HG03354 (cell line): Measurements from ENCODE around the gene ARHGAP12.
A peak's percentile ranks its signal among the peaks of the same experiment; 100 is the strongest.
"Not testable (repeated sequence)": the region's sequence is repeated elsewhere in the genome, so short reads cannot be mapped to it uniquely, and the experiment has no call there.

Experiments
- ATAC-seq: cut with Tn5 transposase; IDR thresholded peaks from one replicate; pipeline ENCODE4 v1.9.1; 2021; ENCODE audit warnings: mild to moderate bottlenecking; ENCODE audit not compliant: unreplicated experiment, poor library complexity, severe bottlenecking

The ARHGAP12 gene, protein sequence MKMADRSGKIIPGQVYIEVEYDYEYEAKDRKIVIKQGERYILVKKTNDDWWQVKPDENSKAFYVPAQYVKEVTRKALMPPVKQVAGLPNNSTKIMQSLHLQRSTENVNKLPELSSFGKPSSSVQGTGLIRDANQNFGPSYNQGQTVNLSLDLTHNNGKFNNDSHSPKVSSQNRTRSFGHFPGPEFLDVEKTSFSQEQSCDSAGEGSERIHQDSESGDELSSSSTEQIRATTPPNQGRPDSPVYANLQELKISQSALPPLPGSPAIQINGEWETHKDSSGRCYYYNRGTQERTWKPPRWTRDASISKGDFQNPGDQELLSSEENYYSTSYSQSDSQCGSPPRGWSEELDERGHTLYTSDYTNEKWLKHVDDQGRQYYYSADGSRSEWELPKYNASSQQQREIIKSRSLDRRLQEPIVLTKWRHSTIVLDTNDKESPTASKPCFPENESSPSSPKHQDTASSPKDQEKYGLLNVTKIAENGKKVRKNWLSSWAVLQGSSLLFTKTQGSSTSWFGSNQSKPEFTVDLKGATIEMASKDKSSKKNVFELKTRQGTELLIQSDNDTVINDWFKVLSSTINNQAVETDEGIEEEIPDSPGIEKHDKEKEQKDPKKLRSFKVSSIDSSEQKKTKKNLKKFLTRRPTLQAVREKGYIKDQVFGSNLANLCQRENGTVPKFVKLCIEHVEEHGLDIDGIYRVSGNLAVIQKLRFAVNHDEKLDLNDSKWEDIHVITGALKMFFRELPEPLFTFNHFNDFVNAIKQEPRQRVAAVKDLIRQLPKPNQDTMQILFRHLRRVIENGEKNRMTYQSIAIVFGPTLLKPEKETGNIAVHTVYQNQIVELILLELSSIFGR

DNA sequence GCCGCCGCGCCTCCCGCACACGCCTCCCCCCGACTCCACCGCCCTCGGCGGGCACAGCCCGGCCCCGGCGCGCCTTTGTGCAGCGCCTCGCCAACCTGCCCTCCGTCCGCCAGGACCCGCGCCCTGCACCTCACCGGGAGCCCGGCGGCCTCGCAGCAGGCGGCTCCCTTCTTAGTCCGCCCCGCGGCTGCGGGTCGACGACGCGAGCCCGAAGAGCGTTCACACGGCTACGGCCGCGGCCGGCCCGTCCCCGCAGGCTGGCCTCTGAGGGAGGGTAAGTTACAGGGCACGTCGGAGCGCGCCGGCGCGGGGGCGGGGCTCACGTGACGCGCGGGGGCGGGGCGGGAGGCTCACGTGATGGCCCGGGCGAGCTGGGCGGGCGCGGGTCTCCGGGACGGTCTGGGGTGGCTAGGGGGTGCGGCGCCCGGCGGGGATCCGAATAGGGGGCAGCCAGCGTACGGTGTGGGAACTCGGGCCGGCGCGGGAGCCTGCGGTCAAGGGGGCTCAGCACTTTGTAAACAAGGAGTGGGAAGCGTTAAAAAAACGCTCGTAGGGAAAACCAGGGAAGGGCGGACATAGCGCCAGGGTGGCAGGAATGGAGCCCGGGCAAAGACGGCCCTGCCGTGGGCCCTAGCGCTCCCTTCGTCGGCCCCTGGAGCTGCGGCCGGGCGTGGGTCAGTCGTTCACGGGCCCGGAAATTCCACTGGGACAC is at the start of gene ARHGAP12:
ARHGAP12 (minus strand) TSS at position 283 of the 712 bp plus-strand sequence. CDS start 19,976 bp downstream, outside the sequence.
- peak; percentile 80 for ATAC-seq

DNA sequence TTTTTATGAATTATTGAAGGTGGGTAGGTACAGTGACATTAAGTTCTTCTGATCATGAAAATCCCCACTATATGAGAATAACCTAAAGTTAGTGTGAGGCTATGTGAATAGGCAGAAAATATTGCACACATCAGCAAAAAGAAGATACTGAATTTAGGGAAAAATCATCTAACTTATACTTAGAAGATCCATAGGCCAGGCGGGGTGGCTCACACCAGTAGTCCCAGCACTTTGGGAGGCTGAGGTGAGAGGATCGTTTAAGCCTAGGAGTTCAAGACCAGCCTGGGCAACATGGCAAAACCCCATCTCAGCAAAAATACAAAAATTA is 49.5 kb upstream of the ARHGAP12 start:
- no peak for ATAC-seq

DNA sequence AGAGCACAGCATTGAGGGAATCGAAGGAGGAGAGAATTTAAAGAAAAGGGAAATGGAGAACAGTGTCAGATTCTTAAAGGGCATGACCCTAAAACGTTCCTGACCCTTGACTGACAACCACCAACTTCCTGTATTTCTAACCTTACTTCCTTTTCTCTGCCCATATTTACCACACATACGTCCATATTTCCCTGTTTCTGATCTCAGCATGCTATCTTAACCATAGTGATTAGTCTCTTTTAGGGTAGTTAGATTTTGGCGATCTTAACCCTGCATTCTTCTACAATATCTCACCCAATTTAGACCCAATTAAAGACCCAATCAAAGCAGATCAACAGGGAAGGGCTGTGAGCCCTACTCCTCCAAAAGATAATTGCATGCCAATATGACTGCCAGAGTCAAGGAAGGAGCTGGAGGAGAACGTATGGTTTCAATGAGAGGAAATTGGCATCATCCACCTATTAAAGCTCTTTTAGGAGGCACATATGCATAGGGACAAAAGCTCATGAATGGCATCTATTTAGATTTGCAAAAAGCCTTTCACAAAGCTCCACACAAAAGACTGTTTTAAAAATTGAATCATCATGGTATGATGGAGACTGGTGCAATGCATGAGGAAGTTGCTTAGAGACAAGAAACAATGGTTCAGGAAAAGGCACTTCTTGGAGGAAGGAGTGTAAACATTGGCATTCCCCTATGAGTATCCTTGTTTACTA is 49.0 kb upstream of the ARHGAP12 start:
- no peak for ATAC-seq

DNA sequence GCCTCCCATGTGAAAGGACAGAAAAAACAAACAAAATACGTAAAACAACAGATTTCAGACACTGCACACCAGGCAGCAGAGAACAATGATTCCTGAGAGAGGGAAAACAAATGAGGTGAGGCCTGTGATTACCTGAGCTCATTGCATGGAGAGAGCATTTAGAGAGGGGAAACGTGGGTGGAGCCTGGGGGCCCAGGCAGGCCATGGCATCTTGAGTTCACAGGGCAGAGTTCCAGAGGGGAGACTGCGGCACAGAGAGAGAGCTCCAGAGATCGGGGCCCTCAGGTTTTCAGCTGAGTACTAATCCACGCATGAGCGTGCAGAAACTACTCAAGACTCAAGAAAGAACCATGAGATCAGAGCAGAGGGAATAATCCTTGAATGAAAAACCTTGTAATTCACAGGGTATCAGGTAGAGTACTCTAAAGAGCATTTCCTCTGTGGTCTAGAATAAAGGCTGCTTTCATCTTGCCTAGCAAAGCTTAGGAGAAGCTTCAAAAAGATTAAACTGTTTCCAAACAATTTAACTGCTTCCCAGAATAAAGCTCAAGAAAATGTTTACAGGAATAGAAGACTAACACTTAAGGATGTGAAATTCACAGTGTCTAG is 46.6 kb upstream of the ARHGAP12 start:
- no peak for ATAC-seq

DNA sequence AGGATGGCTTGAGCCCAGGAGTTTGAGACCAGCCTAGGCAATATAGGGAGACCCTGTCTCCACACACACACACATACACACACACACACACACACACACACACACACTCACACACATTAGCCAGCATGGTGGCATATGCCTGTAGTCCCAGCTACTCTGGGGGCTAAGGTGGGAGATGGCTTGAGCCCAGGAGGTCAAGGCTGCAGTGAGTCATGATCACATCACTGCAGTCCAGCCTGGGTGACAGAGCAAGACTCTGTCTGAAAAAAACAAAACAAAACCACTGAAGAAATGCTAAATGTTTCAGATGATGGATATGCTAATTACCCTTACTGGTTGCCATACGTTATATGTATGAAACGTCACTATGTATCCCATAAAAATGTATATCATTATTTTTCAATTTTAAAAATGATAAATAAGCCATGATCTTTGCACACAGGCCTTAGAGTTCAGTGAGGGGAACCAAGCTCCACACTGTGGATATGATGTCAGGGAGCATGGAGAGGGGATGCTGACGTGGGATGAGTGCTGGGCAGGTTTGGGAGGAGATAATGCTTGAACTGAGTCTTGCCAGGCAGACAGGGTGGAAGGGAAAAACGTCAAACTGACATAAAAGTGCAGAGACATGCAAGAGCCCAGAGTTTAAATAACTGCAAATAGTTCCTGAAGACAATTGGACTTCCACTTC is 45.9 kb upstream of the ARHGAP12 start:
- no peak for ATAC-seq

DNA sequence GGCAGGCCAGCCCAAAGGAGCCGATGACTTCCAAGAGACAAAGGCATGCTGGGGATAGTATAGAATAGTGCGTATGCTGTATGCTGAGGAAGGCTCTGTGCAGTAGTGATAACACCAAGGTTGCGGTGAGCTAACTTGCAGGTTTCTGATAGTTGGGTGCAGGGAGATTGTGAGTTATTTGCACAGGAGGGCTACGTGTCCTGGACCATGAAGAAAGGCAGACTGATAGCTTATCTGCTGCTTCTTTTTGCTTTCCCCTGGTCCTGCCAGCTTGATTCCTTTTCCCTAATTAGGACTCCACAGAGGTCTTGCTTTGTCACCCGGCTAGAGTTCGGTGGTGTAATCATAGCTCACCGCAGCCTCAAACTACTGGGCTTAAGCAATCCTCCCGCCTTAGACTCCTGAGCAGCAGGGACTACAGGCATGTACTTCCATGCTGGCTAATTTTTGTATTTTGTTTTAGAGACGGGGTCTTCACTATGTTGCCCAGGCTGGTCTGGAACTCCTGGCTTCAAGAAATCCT is 43.9 kb upstream of the ARHGAP12 start:
- no peak for ATAC-seq

DNA sequence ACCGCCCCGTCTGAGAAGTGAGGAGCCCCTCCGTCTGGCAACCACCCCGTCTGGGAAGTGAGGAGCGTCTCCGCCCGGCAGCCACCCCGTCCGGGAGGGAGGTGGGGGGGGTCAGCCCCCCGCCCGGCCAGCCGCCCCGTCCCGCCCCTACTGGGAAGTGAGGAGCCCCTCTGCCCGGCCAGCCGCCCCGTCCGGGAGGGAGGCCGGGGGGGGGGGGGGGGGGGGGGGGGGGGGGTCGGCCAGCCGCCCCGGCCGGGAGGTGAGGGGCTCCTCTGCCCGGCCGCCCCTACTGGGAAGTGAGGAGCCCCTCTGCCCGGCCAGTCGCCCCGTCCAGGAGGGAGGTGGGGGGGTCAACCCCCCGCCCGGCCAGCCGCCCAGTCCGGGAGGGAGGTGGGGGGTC is 41.2 kb upstream of the ARHGAP12 start:
- ATAC-seq: not testable (repeated sequence)

DNA sequence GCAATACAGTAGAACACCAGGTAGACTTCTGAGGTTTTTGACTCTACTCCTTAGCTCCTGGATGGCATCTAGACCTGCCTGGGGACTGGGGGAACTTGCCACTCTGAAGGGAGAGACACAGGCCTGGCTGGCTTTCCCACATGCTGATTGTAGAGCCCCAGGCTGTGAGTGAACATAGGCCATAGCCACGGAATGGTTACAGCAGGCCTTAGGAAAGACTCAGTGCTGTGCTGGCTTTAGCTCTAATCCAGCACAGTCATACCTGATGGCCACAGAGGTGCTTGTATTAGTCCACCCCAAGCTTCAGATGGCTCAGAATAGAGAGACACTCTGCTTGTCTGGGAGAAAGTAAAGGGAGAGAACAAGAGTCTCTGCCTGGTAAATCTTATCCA is 35.0 kb upstream of the ARHGAP12 start:
- ATAC-seq: no peak

DNA sequence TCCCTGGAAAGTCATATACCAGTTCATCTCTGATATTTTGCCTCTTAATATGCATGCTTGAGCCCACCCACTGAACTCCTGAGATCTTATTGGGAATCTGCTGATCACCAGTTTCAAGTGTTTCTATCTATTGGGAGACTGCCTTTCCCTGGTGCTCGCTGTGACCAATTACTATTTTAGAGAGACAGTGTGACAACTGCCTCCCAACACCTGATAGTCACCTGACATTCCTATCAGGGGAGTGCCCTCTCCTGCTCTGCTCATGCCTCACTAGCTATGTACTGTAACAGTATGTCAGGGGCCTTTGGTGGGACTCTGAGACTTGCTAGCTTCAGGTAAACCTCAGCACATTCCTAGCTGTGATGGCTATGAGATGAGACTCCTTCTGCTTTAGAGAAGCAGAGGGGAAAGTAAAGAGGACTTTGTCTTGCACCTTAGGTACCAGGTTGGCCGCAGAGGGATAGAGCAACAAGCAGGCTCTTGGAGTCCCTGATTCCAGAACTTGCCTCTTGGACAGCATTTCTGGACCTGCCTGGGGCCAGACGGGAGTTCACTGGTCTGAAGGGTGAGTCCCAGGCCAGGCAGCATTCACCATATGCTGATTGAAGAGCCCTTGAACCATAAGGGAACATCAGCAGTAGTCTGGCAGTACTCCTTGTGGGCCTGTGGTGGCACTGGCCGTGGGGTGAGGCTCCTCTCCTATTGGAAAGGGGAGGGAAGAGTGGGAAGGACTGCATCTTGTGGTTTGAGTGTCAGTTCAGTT is 34.4 kb upstream of the ARHGAP12 start:
- no peak for ATAC-seq

DNA sequence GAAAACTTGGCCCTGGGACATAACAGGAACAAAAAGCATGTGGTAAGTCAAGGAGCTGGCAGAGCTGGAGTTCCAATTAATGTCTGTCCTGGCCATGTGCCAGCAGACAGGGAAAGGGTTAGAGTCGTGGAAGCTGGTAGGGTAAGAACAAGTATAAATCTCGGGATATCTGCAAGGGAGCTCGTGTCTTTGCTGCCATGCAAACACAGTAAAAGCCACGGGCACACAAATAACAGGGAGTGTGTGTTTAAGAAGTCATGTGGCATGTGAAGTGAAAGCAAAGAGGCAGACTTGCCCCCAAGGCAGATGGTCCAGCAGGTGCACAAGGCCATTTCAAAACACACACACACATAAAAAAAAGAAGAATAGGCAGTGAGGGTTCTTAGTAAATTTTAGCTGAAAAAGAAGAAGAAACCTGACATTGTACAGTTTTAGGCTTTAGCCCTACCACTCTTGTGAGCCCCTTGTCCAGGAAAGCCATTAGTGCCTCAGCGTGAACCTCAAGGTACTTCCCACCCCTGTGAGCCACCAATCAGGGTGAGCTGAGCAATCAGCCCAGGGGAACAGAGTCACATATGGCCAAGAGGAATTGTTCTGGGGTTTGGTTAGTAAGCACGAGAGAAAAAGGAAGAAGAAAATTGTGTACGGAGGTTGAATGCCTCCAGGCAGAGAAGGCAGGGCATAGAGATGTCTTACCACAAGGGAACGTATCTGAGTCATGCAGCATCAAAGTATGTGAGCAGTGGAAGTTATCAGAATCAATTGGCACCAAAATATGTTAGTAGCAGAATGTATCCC is 32.8 kb upstream of the ARHGAP12 start:
- no peak for ATAC-seq

DNA sequence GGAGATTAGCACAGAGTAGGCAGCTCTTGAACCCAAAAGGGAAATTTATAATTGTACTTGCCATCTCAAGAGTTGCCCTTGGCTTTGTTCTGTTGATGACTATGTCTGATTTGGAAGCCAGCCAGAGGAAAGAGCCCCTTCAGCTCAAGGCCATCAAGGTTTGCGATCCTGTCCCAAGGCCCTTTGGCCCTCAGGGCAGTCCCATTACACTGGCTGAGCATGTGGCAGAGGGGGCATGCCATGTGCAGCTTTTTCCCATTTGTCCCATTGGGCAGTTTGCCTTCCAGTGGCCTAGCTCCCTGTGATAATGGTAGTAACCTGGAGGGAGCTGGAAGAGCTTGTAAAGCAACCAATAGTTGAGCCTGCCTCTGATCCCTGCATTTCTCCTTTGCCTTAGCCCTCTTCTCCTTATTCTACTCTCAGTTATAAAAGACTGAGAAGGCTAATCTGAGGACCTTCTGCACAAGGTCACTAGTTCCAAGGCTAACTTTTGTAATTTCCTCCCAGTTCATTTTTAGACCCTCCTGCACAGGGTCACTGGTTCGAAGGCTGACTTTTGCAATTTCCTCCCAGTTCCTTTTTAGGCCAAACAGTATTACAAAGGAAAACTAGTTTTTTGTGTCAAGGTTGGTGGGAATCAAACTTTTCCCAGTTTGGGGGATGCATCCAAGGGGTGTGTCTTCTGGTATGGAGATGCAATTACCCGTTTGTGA is 31.0 kb upstream of the ARHGAP12 start:
- ATAC-seq: no peak

DNA sequence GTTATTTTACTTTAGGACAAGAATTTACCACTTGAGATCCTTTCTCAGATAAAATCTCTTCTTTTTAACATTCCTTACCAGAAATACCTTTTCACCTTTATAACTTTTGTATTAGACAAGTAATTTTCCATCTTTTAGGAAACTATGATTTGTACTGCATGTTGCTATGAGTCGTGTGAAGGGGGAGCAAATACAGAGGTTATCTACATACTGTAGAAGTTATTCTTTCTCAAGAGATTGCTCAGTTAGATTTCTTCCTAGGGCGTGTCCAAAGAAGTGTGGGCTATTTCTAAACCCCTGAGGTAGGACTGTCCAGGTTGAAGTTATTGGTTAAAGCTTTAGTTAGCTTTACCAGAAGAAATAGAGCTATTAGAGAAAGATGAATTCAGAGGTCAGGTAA is 30.2 kb upstream of the ARHGAP12 start:
- ATAC-seq: no peak

DNA sequence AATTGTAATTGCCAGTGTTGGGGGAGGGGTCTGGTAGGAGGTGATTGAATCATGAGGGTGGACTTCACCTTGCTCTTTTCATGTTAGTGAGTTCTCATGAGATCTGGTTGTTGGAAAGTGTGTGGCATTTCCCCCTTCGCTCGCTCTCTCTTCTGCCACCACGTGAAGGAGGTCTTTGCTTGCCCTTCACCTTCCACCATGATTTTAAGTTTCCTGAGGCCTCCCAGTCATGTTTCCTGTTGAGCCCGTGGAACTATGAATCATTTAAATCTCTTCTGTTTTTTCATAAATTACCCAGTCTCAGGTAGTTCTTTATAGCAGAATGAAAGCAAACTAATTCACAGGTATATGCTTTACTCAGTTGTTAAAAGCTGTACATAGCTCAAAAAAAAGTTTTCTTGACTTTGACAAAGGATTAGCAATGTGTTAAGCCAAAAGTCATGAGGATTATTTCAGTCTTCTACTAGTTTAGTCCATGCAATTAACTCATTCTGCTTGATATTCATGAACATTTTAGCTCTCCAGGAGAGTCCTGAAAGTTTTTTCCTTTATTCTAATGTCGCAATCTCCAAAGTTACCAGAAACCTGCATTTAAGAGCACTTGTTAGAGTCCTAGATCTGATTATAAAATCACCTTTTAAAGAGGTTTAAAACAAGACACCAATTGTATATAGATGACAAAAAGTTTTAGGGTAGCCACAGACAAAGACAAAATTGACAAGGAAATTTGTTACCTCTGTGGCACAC is 27.7 kb upstream of the ARHGAP12 start:
- no peak for ATAC-seq

DNA sequence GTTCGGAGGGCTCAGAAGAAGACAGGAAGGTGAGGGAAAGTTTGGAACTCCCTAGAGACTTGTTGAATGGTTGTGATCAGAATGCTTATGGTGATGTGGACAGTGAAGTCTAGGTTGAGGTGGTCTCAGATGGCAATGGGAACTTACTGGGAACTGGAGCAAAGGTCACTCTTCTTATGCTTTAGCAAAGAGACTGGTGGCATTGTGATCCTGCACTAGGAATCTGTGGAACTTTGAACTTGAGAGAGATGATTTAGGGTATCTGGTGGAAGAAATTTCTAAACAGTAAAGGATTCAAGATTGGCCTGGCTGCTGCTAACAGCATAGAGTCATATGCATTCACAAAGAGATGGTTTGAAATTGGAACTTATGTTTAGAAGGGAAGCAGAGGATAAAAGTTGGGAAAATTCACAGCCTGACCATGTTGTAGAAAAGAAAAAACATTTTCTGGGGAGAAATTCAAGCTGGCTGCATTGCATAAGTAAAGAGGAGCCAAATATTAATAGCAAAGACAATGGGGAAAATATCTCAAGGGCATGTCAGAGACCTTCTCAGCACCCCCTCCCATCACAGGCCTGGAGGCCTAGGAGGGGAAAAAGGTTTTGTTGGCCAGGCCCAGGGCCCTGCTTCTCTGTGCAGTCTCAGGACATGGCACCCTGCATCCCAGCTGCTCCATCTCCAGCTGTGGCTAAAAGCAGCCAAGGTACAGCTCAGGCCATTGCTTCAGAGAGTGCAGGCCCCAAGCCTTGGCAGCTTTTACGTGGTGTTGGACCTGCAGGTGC is 26.0 kb upstream of the ARHGAP12 start:
- no peak for ATAC-seq

DNA sequence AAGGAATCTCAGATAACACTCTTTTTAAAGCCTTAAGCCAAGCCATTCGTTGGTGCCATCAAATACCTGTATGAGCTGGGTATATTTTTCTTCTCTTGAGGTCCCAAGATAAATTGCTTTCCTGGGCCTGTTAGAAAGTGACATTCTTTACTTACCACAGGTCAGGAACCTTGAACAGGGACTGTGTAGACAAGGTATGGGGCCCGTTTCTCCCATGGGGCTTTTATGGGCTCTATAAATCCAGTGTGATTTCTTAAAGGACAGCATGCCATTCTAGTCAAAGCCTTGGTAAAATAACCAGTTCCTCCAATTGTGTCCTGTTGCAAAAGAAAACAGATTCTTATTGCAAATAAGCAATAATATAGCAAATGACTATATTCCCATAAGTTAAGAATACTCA is 24.8 kb upstream of the ARHGAP12 start:
- ATAC-seq: no peak
